LNCaP clone FGC (cell line): Measurements from ENCODE around the gene CHST2.

Experiments
- DNase-seq: peaks from one replicate; pipeline ENCODE4 v3.0.0-alpha.2; 2011; ENCODE audit warnings: low read depth
- H3K4me3 ChIP-seq: 2 replicates; pipeline ENCODE4 v1.5.1; 2011; ENCODE audit warnings: mild to moderate bottlenecking, low read depth, low read length, control low read depth
- CTCF ChIP-seq: IDR thresholded peaks from 2 replicates; pipeline ENCODE4 v1.5.1; 2012; ENCODE audit warnings: mild to moderate bottlenecking; ENCODE audit not compliant: control insufficient read depth, insufficient read depth; ENCODE audit errors: extremely low read depth

The CHST2 gene

GRCh38 chr3:143099690-143100089 is 19.9 kb upstream of the CHST2 start:
- no peak for DNase-seq
- no peak overlapping the region for H3K4me3 ChIP-seq
- TF ChIP-seq CTCF = no peak

- no peak for DNase-seq
- no peak for TF ChIP-seq CTCF
- no peak overlapping the region for H3K4me3 ChIP-seq
These were observed 19.1 kb upstream of the CHST2 start for GRCh38 chr3:143100451-143100850.

- no peak for DNase-seq
- H3K4me3 ChIP-seq = no peak overlapping the region
- TF ChIP-seq CTCF = no peak
These were observed 17.7 kb upstream of the CHST2 start for GRCh38 chr3:143101792-143102381.

GRCh38 chr3:143103652-143104051 is 15.9 kb upstream of the CHST2 start:
- no peak for DNase-seq
- no peak overlapping the region for H3K4me3 ChIP-seq
- TF ChIP-seq CTCF = no peak

GRCh38 chr3:143105170-143105569 is 14.4 kb upstream of the CHST2 start:
- no peak for DNase-seq
- H3K4me3 ChIP-seq = no peak overlapping the region
- TF ChIP-seq CTCF = no peak

GRCh38 chr3:143109861-143110260 is 9.7 kb upstream of the CHST2 start:
- no peak overlapping the region for H3K4me3 ChIP-seq
- no peak for DNase-seq
- TF ChIP-seq CTCF = no peak

GRCh38 chr3:143110371-143110770 is 9.2 kb upstream of the CHST2 start:
- no peak overlapping the region for H3K4me3 ChIP-seq
- no peak for DNase-seq
- no peak for TF ChIP-seq CTCF
